ENCODE results near the gene VSTM4.

Gene VSTM4

GRCh38 chr10:49110684-49111319 is 4.5 kb downstream of the VSTM4 start:
- Histone ChIP-seq H3K27me3 (ENCODE audit: insufficient read depth, low read length, poor library complexity) (no peaks in the 10 kb centered on the region), H3K9ac (ENCODE audit: low read depth, low read length) (no peak overlapping the region), H3K4me1 (ENCODE audit: insufficient read depth, low read length) (no peaks in the 10 kb centered on the region), H3K27ac (ENCODE audit: low read length) (no peak overlapping the region), H3K4me2 (ENCODE audit: insufficient read depth, low read length) (no peak overlapping the region), H4K20me1 (ENCODE audit: insufficient read depth, low read length) (no peaks in the 10 kb centered on the region), H3K9me3 (ENCODE audit: insufficient read depth, low read length, severe bottlenecking) (no peaks in the 10 kb centered on the region), H3K4me3 (ENCODE audit: low read depth in 1 of 2, low read length in 2 of 2) (no peak overlapping the region), H3K36me3 (ENCODE audit: insufficient read depth, low read length) (no peaks in the 10 kb centered on the region), H3K79me2 (ENCODE audit: insufficient read depth, low read length) (no peaks in the 10 kb centered on the region), H2AFZ (ENCODE audit: low read depth, low read length) (no peak overlapping the region)
- TF ChIP-seq EZH2 (IDR thresholded peaks at IDR 0.05; ENCODE audit: borderline replicate concordance, low read depth, low read length, severe bottlenecking) (no peak), CTCF (IDR thresholded peaks at IDR 0.05; ENCODE audit: borderline replicate concordance, extremely low read depth, low read length, poor library complexity, severe bottlenecking) (no peak)
- ATAC-seq (ENCODE audit: insufficient read depth, low read depth) = no peak
- DNase-seq = no peak

GRCh38 chr10:49109669-49110340 is 5.5 kb downstream of the VSTM4 start:
- TF ChIP-seq EZH2 (IDR thresholded peaks at IDR 0.05; ENCODE audit: borderline replicate concordance, low read depth, low read length, severe bottlenecking) (no peak), CTCF (IDR thresholded peaks at IDR 0.05; ENCODE audit: borderline replicate concordance, extremely low read depth, low read length, poor library complexity, severe bottlenecking) (no peak)
- H3K4me1 ChIP-seq (ENCODE audit: insufficient read depth, low read length) = no peaks in the 10 kb centered on the region
- ATAC-seq (ENCODE audit: insufficient read depth, low read depth) (no peak), DNase-seq (no peak)
- H3K79me2 ChIP-seq (ENCODE audit: insufficient read depth, low read length) = no peaks in the 10 kb centered on the region
- no peak overlapping the region for H3K4me3 ChIP-seq (ENCODE audit: low read depth in 1 of 2, low read length in 2 of 2)
- no peak overlapping the region for H2AFZ ChIP-seq (ENCODE audit: low read depth, low read length)
- no peaks in the 10 kb centered on the region for H3K9me3 ChIP-seq (ENCODE audit: insufficient read depth, low read length, severe bottlenecking)
- no peaks in the 10 kb centered on the region for H3K27me3 ChIP-seq (ENCODE audit: insufficient read depth, low read length, poor library complexity)
- no peak overlapping the region for H3K27ac ChIP-seq (ENCODE audit: low read length)
- H3K4me2 ChIP-seq (ENCODE audit: insufficient read depth, low read length) = no peak overlapping the region
- H3K9ac ChIP-seq (ENCODE audit: low read depth, low read length) = no peak overlapping the region
- H3K36me3 ChIP-seq (ENCODE audit: insufficient read depth, low read length) = no peaks in the 10 kb centered on the region
- H4K20me1 ChIP-seq (ENCODE audit: insufficient read depth, low read length) = no peaks in the 10 kb centered on the region

DNA sequence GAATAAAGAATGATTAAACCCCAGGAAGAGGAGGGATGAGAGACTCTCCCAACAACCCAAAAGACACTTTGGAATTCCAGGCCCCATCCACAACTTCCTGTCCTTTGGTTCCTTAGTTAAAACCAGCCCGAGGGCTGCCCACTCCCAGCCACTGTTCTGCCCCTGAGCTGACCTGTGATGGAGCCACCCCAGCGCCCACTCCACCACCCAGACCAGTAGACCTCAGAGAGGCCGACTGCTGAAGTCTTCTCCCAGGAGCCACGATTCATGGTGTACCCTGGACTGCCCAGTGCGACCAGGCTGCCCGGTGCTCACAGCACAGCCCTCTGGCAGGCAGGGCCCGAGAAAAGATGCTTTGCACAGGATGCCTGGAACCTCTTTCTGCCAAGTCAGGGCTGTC is 6.7 kb downstream of the VSTM4 start:
- Histone ChIP-seq H3K4me1 (ENCODE audit: insufficient read depth, low read length) (no peaks in the 10 kb centered on the region), H4K20me1 (ENCODE audit: insufficient read depth, low read length) (no peaks in the 10 kb centered on the region), H3K27me3 (ENCODE audit: insufficient read depth, low read length, poor library complexity) (no peaks in the 10 kb centered on the region), H3K79me2 (ENCODE audit: insufficient read depth, low read length) (no peaks in the 10 kb centered on the region), H3K4me2 (ENCODE audit: insufficient read depth, low read length) (no peak overlapping the region), H3K27ac (ENCODE audit: low read length) (no peak overlapping the region), H3K9me3 (ENCODE audit: insufficient read depth, low read length, severe bottlenecking) (no peaks in the 10 kb centered on the region), H3K9ac (ENCODE audit: low read depth, low read length) (no peak overlapping the region), H3K4me3 (ENCODE audit: low read depth in 1 of 2, low read length in 2 of 2) (no peak overlapping the region), H3K36me3 (ENCODE audit: insufficient read depth, low read length) (no peaks in the 10 kb centered on the region), H2AFZ (ENCODE audit: low read depth, low read length) (no peak overlapping the region)
- no peak for ATAC-seq (ENCODE audit: insufficient read depth, low read depth)
- no peak for DNase-seq
- no peak for TF ChIP-seq EZH2 (IDR thresholded peaks at IDR 0.05; ENCODE audit: borderline replicate concordance, low read depth, low read length, severe bottlenecking)
- TF ChIP-seq CTCF (IDR thresholded peaks at IDR 0.05; ENCODE audit: borderline replicate concordance, extremely low read depth, low read length, poor library complexity, severe bottlenecking) = no peak

Measured in DND-41 (cell line).